Tibial nerve (tissue), 4 donors: ENCODE data around the gene PPP1R1A. TPM values are rescaled to one million over a fixed set of nuclear protein-coding genes. Genes with fewer than 3 reads are reported as not detected.
A peak's percentile ranks its signal among the peaks of the same experiment; 100 is the strongest.

Experiments
- DNase-seq, 2 donors: peaks; one replicate each; pipeline ENCODE4 v3.0.0-alpha.2; 2019; ENCODE audit warnings: low spot score in 2 of 2
- H3K27ac ChIP-seq, 4 donors: fragments of 200-600 bp; sonication (generic) in 3 of 4; one replicate each; pipeline ENCODE4 v1.5.1; 2017 to 2019; ENCODE audit warnings: mild to moderate bottlenecking in 1 of 4
- H3K27me3 ChIP-seq, 2 donors: fragments of 200-600 bp; sonication (generic) in 1 of 2; one replicate each; pipeline versions ENCODE4 v1.5.1 to v1.6.0; 2017 to 2019
- H3K36me3 ChIP-seq, 3 donors: fragments of 200-600 bp; sonication (generic); one replicate each; pipeline ENCODE4 v1.5.1; 2018 to 2019
- H3K4me1 ChIP-seq, 4 donors: fragments of 200-600 bp; sonication (generic) in 3 of 4; one replicate each; pipeline ENCODE4 v1.5.1; 2017 to 2019
- H3K4me3 ChIP-seq, 4 donors: fragments of 200-600 bp; sonication (generic) in 3 of 4; one replicate each; pipeline ENCODE4 v1.5.1; 2017 to 2019; ENCODE audit warnings: mild to moderate bottlenecking in 1 of 4, moderate library complexity in 1 of 4
- H3K9me3 ChIP-seq, 4 donors: fragments of 200-600 bp; sonication (generic) in 3 of 4; one replicate each; pipeline ENCODE4 v1.5.1; 2017 to 2019
- EP300 ChIP-seq, 2 donors: sonication (generic); formaldehyde crosslinking; IDR thresholded peaks; one replicate each; pipeline ENCODE4 v1.6.1; 2017; ENCODE audit warnings: antibody characterized with exemption in 2 of 2, mild to moderate bottlenecking in 1 of 2
- POLR2A ChIP-seq, 2 donors: fragments of 450-650 bp; IDR thresholded peaks; one replicate each; pipeline ENCODE4 v1.6.1; 2017; ENCODE audit warnings: antibody characterized with exemption in 2 of 2, mild to moderate bottlenecking in 2 of 2, moderate library complexity in 2 of 2
- WGBS, 2 donors: methylation state at CpG; one replicate each; pipeline ENCODE4 v1.1.5; 2018; 5-methylcytosine and 5-hydroxymethylcytosine counted together
- total RNA-seq, 4 donors: library from RNA; depleted of rRNA; stranded (reverse); fragments of >200 nt; gene quantifications; one replicate each; pipeline ENCODE4 v1.1.0, GENCODE V29; 2016
- TF ChIP-seq, protein P1 (sequence below), 5 experiments: fragments of 200-600 bp in 3 of 5; fragments of 450-650 bp in 2 of 5; sonication (generic) in 3 of 5; IDR thresholded peaks; one replicate each; pipeline ENCODE4 v1.5.1; 2016 to 2019; ENCODE audit warnings: antibody characterized with exemption in 5 of 5, mild to moderate bottlenecking in 3 of 5, moderate library complexity in 2 of 5

Gene PPP1R1A
- total RNA-seq, 4 donors from 2014 or later = 26.1 to 77.6 (median 42.5) TPM

- TF ChIP-seq, protein P1, sequence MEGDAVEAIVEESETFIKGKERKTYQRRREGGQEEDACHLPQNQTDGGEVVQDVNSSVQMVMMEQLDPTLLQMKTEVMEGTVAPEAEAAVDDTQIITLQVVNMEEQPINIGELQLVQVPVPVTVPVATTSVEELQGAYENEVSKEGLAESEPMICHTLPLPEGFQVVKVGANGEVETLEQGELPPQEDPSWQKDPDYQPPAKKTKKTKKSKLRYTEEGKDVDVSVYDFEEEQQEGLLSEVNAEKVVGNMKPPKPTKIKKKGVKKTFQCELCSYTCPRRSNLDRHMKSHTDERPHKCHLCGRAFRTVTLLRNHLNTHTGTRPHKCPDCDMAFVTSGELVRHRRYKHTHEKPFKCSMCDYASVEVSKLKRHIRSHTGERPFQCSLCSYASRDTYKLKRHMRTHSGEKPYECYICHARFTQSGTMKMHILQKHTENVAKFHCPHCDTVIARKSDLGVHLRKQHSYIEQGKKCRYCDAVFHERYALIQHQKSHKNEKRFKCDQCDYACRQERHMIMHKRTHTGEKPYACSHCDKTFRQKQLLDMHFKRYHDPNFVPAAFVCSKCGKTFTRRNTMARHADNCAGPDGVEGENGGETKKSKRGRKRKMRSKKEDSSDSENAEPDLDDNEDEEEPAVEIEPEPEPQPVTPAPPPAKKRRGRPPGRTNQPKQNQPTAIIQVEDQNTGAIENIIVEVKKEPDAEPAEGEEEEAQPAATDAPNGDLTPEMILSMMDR (IDR thresholded peaks at IDR 0.05) = peak; percentile 94 to 100 (median 99)
- peak in 1 of 2 donors; percentile 9 for TF ChIP-seq EP300 (IDR thresholded peaks at IDR 0.05)
- no peak for TF ChIP-seq POLR2A (IDR thresholded peaks at IDR 0.05)
These were observed 8.6 kb downstream of the PPP1R1A start for GRCh38 chr12:54579696-54580333.

GRCh38 chr12:54579258-54579657 lies 9.2 kb downstream of the PPP1R1A start:
- Histone ChIP-seq H3K27me3 (peaks cover 0 to 4% of the 10 kb centered on the region in 2 donors), H3K9me3 (no peaks in the 10 kb centered on the region), H3K36me3 (peaks cover 0 to 11% (median 0%) of the 10 kb centered on the region in 3 donors), H3K27ac (no peak overlapping the region), H3K4me1 (peaks cover 0 to 10% (median 3%) of the 10 kb centered on the region in 4 donors), H3K4me3 (no peak overlapping the region)
- no peak for DNase-seq
- WGBS, 2 donors = 60 to 63% methylated on average over 4 of the region's 4 CpGs
- TF ChIP-seq EP300 (IDR thresholded peaks at IDR 0.05) (no peak), POLR2A (IDR thresholded peaks at IDR 0.05) (no peak)
- TF ChIP-seq, protein P1 (IDR thresholded peaks at IDR 0.05) = no peak

More at GRCh38 chr12:54579696-54580333, 8.6 kb downstream of the PPP1R1A start:
- 10 to 12% methylated on average over 11 of the region's 11 CpGs for WGBS, 2 donors
- Histone ChIP-seq H3K4me1 (peaks cover 0 to 10% (median 3%) of the 10 kb centered on the region in 4 donors), H3K4me3 (no peak overlapping the region), H3K27me3 (peaks cover 0 to 4% of the 10 kb centered on the region in 2 donors), H3K9me3 (no peaks in the 10 kb centered on the region), H3K27ac (peak overlapping the region in 2 of 4 donors; percentile 29 to 48), H3K36me3 (peaks cover 0 to 11% (median 0%) of the 10 kb centered on the region in 3 donors)
- peak; percentile 84 to 96 for DNase-seq

DNA sequence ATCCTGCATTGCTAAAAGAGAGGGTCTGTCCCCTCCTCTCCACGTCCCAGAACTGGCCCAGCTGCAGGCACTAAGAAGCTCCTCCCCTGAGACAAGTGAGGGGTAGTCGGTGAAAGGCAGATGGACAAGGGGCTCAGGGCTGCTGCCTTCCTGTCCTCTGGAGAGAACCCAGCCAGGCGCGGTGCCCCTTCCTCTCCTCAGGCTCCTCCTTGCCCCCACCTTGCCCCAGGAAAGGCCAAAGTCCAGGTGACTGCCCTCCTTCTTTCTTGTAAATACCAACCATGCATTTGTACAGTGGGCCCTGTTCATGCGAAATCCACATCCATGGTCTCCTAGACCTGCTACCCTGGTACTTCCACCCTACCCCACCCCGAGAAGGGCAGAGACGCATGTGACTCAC lies 9.7 kb downstream of the PPP1R1A start:
- peaks cover 0 to 10% (median 3%) of the 10 kb centered on the region in 4 donors for H3K4me1 ChIP-seq
- H3K27me3 ChIP-seq = peaks cover 0 to 4% of the 10 kb centered on the region in 2 donors
- no peak for DNase-seq
- peaks cover 0 to 11% (median 0%) of the 10 kb centered on the region in 3 donors for H3K36me3 ChIP-seq
- H3K9me3 ChIP-seq = no peaks in the 10 kb centered on the region
- no peak overlapping the region for H3K27ac ChIP-seq
- TF ChIP-seq, protein P1 (IDR thresholded peaks at IDR 0.05) = no peak
- no peak for TF ChIP-seq EP300 (IDR thresholded peaks at IDR 0.05)
- no peak for TF ChIP-seq POLR2A (IDR thresholded peaks at IDR 0.05)
- H3K4me3 ChIP-seq = no peak overlapping the region
- 72 to 80% methylated on average over 7 of the region's 7 CpGs for WGBS, 2 donors

DNA sequence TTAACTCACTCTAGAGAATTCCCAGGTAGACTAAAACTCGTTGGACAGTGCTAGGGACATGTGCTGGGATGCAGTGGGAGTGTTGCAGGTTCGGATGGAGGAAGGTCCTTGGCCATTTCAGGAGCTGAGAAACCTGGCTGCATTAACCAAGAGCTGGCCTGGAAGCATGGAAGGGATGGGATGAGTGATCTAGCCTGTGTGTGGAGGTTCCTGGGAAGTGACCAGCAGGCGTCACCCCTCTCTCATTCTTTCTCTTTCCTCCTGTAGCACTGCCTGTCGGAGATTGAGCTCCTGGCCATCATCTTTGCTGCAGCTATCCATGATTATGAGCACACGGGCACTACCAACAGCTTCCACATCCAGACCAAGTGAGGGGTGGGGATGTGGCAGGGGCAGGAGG lies 15.6 kb downstream of the PPP1R1A start:
- peaks cover 0 to 4% of the 10 kb centered on the region in 2 donors for H3K27me3 ChIP-seq
- H3K9me3 ChIP-seq = no peaks in the 10 kb centered on the region
- no peak overlapping the region for H3K27ac ChIP-seq
- no peak for DNase-seq
- no peak for TF ChIP-seq POLR2A (IDR thresholded peaks at IDR 0.05)
- no peak for TF ChIP-seq EP300 (IDR thresholded peaks at IDR 0.05)
- H3K4me3 ChIP-seq = no peak overlapping the region
- H3K36me3 ChIP-seq = peaks cover 0 to 11% (median 0%) of the 10 kb centered on the region in 3 donors
- no peaks in the 10 kb centered on the region for H3K4me1 ChIP-seq
- WGBS, 2 donors = 56 to 59% methylated on average over 5 of the region's 5 CpGs

DNA sequence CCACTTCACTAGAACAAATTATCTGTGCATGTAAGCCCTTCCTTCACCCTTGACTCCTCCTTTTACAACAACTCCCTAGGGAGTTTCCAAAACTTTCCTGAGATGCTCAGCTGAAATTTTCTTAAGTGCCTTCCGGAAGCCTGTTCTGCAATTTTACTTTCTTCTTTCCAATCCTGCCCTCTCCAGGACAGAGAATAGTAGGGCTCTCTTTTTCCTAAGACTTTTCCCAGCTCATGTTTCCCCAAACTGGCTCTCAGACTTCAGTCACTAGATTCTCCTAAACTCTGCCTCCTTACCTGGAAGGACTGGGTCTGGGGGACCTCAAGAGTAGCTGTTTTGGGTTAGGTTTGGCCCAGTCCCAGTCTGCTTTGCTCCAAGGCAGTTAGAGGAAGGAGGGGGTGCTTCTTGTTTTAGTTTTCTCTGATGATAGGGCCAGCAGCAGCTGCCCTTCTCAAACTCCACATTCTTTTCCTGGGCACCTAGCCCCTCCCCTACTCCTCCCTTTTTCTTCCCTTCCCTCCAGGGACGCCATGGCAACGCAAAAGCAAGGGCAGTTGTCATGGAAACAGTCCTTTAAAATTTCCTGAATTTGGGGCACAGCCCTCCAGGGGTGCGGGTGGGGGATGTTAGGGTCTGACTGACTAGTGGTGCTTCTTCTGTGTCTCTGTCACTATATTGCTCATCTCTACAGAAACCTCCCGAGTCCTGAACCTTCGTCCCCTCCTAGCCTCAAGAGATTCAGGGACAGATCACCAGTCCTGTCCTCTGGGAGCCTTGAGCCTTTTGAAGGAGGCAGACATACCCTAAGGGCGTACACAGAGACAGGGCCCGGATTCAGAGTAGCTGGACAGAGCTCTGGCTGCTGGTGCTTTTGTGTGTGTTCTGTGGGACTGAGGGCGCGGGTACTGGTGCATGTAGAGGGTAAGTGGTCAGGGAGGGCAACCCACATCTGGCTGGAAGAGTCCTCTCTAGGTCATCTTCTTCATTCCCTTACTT lies 17.0 kb downstream of the PPP1R1A start:
- Histone ChIP-seq H3K4me1 (peaks cover 0 to under 1% (median 0%) of the 10 kb centered on the region in 4 donors), H3K36me3 (peaks cover 0 to 11% (median 0%) of the 10 kb centered on the region in 3 donors), H3K27ac (no peak overlapping the region), H3K27me3 (peaks cover 0 to 4% of the 10 kb centered on the region in 2 donors), H3K9me3 (no peaks in the 10 kb centered on the region), H3K4me3 (no peak overlapping the region)
- TF ChIP-seq EP300 (IDR thresholded peaks at IDR 0.05) (no peak), POLR2A (IDR thresholded peaks at IDR 0.05) (no peak)
- TF ChIP-seq, protein P1 (IDR thresholded peaks at IDR 0.05) = no peak
- no peak for DNase-seq
- 48 to 55% methylated on average over 10 of the region's 10 CpGs for WGBS, 2 donors
